Activated CD4-positive, alpha-beta T cell treated with anti-CD3 and anti-CD28 coated beads, Interleukin-2, amount 10 ng/mL, durations not matched to agents 24 days and 14 days (primary cell): ENCODE data around the gene NREP. TPM values are rescaled to one million over a fixed set of nuclear protein-coding genes. Genes with fewer than 3 reads are reported as not detected.
"Not testable (repeated sequence)": the region's sequence is repeated elsewhere in the genome, so short reads cannot be mapped to it uniquely, and the experiment has no call there.

Source experiments
- DNase-seq: peaks from one replicate; pipeline ENCODE4 v3.0.0; 2022
- H3K27ac Mint-ChIP-seq: one replicate; pipeline ENCODE4 v1.8.0; 2022; ENCODE audit warnings: mild to moderate bottlenecking, mixed read lengths
- H3K27me3 Mint-ChIP-seq: one replicate; pipeline ENCODE4 v1.8.0; 2022; ENCODE audit warnings: mixed read lengths
- H3K36me3 Mint-ChIP-seq: one replicate; pipeline ENCODE4 v1.8.0; 2022; ENCODE audit warnings: low read depth, mild to moderate bottlenecking, mixed read lengths
- H3K4me1 Mint-ChIP-seq: one replicate; pipeline ENCODE4 v1.8.0; 2021; ENCODE audit warnings: mixed read lengths
- H3K4me3 Mint-ChIP-seq: one replicate; pipeline ENCODE4 v1.8.0; 2022; ENCODE audit warnings: mild to moderate bottlenecking, moderate library complexity, mixed read lengths
- H3K9me3 Mint-ChIP-seq: one replicate; pipeline ENCODE4 v1.8.0; 2021; ENCODE audit warnings: mixed read lengths
- intact Hi-C: fragments of 100-400 bp; cut with micrococcal nuclease; formaldehyde crosslinking; loops from one replicate; pipeline ENCODE4 v1.15.1; 2023
- total RNA-seq: library from RNA; stranded (reverse); gene quantifications from 2 replicates; pipeline ENCODE4 v1.2.3, GENCODE V29; 2022

The NREP gene
- total RNA-seq, 1 donor from 2014 or later, result 22.2 TPM

DNA sequence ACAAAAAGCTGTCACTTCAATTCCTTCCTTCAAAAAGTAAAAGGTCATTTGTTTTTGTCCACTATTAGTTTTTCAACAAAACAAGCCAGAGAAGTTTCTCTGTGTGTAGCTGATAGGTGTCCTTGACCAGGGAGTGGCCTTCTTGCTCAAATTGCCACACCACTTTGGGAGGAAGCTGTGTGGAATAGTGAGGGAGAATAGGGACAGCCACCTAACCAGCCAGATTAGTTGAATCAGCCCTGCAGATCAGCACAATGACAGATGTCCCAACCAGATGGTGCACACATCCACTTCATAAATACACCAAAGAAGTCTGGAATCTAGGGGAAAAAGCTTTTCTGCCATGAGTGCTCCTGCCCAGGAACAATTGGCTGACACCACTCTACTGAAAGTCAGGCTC lies 37.2 kb downstream of the NREP start:
- H3K27ac Mint-ChIP-seq, result no peak overlapping the region
- no peak overlapping the region for H3K4me3 Mint-ChIP-seq
- intact Hi-C loops, result no loop called here
- H3K9me3 Mint-ChIP-seq, result peaks cover 23% of the 10 kb centered on the region
- no peak for DNase-seq
- H3K4me1 Mint-ChIP-seq, result no peaks in the 10 kb centered on the region
- H3K36me3 Mint-ChIP-seq, result no peaks in the 10 kb centered on the region
- H3K27me3 Mint-ChIP-seq, result peaks cover 12% of the 10 kb centered on the region

DNA sequence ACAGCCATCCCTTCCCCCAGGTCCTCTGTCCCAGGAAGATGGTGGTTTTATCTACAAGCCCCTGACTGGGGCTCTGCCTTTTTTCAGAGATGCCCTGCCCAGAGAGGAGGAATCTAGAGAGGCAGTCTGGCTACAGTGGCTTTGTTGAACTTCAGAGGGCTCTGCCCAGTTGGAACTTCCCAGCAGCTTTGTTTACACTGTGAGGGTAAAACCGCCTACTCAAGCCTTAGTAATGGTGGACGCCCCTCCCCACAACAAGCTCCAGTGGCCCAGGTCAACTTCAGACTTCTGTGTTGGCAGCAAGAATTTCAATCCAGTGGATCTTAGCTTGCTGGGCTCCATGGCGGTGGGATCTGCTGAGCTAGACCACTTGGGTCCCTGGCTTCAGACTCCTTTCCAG lies 40.2 kb downstream of the NREP start:
- Mint-ChIP-seq H3K27me3 (peaks cover 34% of the 10 kb centered on the region), H3K9me3 (peaks cover 49% of the 10 kb centered on the region)
- H3K4me3 Mint-ChIP-seq, H3K36me3 Mint-ChIP-seq, H3K27ac Mint-ChIP-seq, intact Hi-C loops, H3K4me1 Mint-ChIP-seq, DNase-seq: not testable (repeated sequence)

DNA sequence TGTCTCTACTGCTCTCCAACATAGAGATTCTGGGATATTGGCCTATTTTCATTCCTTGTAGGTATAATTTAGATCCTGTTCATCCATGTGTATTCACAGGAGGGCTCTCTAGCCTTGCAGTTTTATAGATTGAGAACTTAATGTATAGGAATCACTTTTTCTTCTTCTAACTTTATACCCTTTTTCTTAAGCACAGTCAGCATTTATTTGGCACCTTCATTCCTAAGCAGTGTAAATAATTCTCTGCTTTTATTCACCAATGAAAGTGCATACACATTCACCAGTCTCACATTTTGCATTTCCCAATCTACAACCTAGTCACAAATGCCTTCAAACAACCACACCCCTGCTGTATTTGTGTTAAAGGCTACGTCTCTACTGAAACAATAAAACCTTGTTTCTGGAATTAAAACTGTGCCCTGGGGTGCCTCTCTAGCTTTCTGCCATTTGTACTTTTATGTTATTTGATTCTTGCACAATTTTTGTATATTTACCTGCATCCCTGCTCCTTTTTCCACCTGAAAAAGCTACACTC lies 49.3 kb downstream of the NREP start:
- peaks cover 21% of the 10 kb centered on the region for H3K27me3 Mint-ChIP-seq
- intact Hi-C loops, result no loop called here
- H3K4me3 Mint-ChIP-seq, result no peak overlapping the region
- no peaks in the 10 kb centered on the region for H3K36me3 Mint-ChIP-seq
- peaks cover 12% of the 10 kb centered on the region for H3K9me3 Mint-ChIP-seq
- H3K27ac Mint-ChIP-seq, result no peak overlapping the region
- H3K4me1 Mint-ChIP-seq, result peaks cover 15% of the 10 kb centered on the region
- DNase-seq, result no peak

DNA sequence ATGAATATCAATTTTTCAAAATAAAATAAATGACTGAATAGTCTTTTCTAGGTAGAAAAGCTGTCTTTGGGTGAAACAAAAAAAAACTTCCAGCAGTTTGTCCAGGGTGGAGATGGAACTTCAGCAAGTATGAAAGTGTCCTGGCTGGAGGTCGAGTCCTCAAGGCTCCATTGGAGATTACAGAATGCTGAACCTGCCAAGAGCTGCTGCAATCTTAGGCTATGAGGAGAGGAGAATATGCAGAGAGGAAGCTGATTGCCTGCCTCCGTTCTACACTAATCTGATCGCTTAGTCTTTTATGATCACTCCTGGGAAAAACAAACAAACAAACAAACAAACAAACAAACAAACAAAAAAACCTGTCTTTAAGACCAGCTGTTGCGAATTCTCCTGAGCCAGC lies 50.6 kb downstream of the NREP start:
- Mint-ChIP-seq H3K36me3 (peaks cover 1% of the 10 kb centered on the region), H3K9me3 (peaks cover 3% of the 10 kb centered on the region), H3K27me3 (peaks cover 14% of the 10 kb centered on the region), H3K27ac (no peak overlapping the region), H3K4me1 (peaks cover 17% of the 10 kb centered on the region), H3K4me3 (no peak overlapping the region)
- intact Hi-C loops, result no loop called here
- DNase-seq, result no peak

DNA sequence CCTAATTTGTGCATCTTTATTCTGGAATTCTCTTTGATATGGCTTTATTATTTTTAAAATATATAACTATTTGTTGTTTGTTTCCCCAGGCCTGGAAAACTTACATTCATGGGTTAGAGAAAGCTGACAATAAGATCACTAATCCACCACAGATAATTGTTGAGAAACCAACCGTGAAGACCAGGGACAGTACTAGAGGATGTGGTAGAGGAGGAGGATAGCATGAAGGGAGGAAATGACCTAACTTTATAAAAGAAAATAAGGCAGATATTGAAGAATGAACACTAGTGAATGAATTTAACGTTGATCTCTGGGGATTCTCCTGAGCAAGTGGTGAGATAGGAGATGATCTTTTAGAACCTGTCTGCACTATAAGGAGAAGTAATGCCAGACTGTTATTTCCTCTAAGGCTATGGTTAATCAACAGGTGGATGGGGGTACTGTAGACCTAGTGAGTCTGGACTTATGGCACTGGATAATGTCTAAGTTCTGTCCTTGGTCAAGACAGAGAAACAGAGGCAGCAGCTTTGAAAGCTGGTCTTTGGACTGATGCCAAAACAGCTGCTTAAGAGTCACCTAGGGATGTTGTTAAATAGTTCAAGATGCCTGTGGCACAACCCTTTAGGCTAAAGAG lies 52.4 kb downstream of the NREP start:
- Mint-ChIP-seq H3K36me3 (peaks cover 1% of the 10 kb centered on the region), H3K9me3 (no peaks in the 10 kb centered on the region), H3K27ac (no peak overlapping the region), H3K27me3 (peaks cover 16% of the 10 kb centered on the region), H3K4me3 (no peak overlapping the region), H3K4me1 (peaks cover 17% of the 10 kb centered on the region)
- DNase-seq, result no peak
- intact Hi-C loops, result loop anchor here (5.0 kb wide), 1 partner anchor 53 kb away; the partner anchor contains the start of gene NREP

DNA sequence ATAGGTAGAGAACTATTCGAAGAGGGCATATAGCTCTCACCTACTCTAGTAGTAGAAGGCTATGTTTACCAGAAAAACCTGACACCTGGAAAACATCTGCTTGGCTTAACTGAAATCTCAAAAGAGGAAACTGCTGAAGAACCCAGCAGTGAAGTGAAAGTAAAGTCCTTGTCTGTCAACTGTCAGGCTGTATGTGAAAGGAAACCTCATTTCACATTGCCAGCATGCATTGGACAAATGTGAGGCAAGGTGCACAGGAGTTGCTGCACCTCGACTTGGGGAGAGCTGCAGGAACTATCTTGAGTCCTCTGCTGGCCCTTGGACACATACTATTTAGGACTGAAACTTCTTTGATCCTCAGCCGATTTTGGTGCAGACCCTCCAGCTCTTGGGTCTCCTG lies 53.3 kb downstream of the NREP start:
- peak overlapping the region; percentile 59 for H3K4me3 Mint-ChIP-seq
- H3K27ac Mint-ChIP-seq, result no peak overlapping the region
- peaks cover 1% of the 10 kb centered on the region for H3K36me3 Mint-ChIP-seq
- intact Hi-C loops, result loop anchor here (5.0 kb wide), 1 partner anchor 54 kb away; the partner anchor contains the start of gene NREP
- peak; percentile 79 for DNase-seq
- peaks cover 12% of the 10 kb centered on the region for H3K27me3 Mint-ChIP-seq
- H3K9me3 Mint-ChIP-seq, result no peaks in the 10 kb centered on the region
- peaks cover 17% of the 10 kb centered on the region for H3K4me1 Mint-ChIP-seq

DNA sequence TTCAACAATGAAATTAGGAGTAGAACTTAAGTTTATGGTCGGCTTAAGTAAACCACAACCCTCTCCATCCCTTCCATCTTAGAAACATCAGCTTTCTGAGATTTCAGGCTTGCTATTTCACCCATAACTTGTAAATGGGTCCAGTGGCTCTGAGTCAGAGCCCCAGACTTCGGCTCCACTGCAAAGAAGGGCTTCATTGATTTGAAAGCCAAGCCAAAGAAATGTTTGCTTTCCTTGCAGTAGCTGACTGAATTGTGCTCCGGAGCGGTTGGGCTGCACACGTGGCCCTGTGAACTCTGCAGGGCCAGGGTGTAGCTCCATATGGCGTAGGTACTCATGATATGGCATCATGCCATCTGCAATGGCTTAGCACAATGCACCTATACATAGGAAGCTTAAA lies 57.0 kb downstream of the NREP start:
- H3K27me3 Mint-ChIP-seq, result peaks cover 4% of the 10 kb centered on the region
- no peak overlapping the region for H3K4me3 Mint-ChIP-seq
- H3K27ac Mint-ChIP-seq, result no peak overlapping the region
- peaks cover 1% of the 10 kb centered on the region for H3K36me3 Mint-ChIP-seq
- DNase-seq, result no peak
- peaks cover 17% of the 10 kb centered on the region for H3K4me1 Mint-ChIP-seq
- no peaks in the 10 kb centered on the region for H3K9me3 Mint-ChIP-seq
- intact Hi-C loops, result loop anchor here (5.0 kb wide), 1 partner anchor 57 kb away; the partner anchor contains the start of gene NREP

DNA sequence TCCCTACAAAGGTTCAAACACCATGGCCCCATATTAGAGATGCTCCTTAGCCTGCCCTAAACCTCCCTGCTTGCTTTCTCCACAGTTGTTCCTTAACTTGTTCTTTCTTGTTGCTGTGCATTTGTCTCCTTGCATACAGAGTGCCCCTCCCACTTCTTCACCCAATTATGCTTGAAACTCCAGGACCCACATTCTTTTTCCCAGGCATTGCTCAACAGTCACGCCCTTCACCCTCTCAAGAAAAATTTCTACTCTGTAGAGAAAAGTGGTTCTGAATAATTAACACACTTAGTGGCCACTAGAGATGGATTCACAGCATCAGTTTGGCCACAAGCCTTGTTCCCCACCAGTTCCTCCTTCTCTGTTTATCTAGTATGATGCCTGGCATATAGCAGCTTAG lies 57.7 kb downstream of the NREP start:
- no peaks in the 10 kb centered on the region for H3K9me3 Mint-ChIP-seq
- peaks cover 13% of the 10 kb centered on the region for H3K4me1 Mint-ChIP-seq
- no peak for DNase-seq
- no peak overlapping the region for H3K27ac Mint-ChIP-seq
- H3K27me3 Mint-ChIP-seq, result peaks cover 11% of the 10 kb centered on the region
- H3K36me3 Mint-ChIP-seq, result peaks cover 1% of the 10 kb centered on the region
- H3K4me3 Mint-ChIP-seq, result no peak overlapping the region
- intact Hi-C loops, result no loop called here

DNA sequence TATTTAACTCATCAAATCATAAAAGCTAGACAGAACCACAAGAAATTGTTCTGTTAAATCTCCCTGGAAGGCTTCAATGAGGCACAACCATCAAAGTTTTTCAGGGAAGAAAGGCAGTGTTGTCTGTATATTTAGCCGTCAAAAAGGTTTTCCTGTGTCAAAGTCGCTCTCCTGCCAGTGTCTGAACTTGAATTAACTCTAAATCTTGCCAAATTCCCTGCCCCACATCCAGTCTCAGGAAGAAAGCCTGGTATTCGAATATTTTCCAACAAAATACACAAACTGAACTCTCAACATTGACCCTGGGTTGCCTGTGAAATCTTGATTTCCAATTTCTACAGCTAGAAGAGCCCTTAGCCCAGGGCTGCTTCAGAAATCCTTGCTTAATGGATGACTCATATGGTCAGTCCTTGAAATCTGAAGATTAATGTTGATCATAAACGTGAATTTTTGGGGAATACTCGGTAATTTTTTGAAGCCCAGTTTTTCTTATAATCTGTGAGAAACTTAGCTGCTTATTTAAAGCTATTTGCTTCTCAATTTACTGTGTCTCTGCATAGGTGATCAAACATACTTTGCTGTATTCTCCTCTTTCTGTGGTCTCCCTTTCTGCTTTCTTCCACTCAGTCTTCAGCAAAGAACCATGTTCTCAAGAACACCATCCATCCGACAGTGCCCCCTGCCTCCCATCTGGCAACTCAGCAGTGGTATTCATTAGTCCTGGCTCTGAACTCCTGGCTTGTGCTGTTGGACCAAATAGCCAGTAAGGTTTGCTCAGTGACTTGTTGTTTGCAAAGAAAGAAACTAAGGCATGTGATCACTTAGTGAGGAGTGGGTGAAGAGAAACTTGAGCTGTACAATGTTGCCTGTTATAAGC lies 58.9 kb downstream of the NREP start:
- intact Hi-C loops, result no loop called here
- peaks cover 4% of the 10 kb centered on the region for H3K4me1 Mint-ChIP-seq
- H3K27me3 Mint-ChIP-seq, result peaks cover 17% of the 10 kb centered on the region
- no peak for DNase-seq
- no peaks in the 10 kb centered on the region for H3K9me3 Mint-ChIP-seq
- H3K4me3 Mint-ChIP-seq, result no peak overlapping the region
- no peak overlapping the region for H3K27ac Mint-ChIP-seq
- H3K36me3 Mint-ChIP-seq, result peaks cover 1% of the 10 kb centered on the region

DNA sequence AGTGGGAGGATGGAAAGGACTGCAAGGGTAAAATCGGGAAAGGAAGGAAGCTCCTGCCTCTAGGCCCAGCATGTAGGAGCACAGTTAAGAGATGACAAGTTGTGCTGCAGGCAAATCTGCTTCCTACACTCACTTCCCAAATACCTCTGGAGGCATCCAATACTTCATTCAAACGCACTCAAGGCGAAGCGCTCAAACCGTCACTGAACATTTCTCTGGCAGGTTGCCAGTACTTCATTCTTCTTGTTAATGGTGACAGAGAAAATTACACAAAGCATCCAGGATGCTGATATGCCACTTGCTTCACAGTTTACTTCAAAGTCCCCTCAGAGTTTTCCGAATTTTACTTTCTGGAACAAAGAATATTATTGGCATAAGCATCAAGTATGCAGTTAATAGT lies 59.8 kb downstream of the NREP start:
- Mint-ChIP-seq H3K36me3 (peaks cover 1% of the 10 kb centered on the region), H3K9me3 (no peaks in the 10 kb centered on the region), H3K27me3 (peaks cover 18% of the 10 kb centered on the region), H3K4me1 (no peaks in the 10 kb centered on the region), H3K27ac (no peak overlapping the region), H3K4me3 (no peak overlapping the region)
- intact Hi-C loops, result no loop called here
- DNase-seq, result no peak

DNA sequence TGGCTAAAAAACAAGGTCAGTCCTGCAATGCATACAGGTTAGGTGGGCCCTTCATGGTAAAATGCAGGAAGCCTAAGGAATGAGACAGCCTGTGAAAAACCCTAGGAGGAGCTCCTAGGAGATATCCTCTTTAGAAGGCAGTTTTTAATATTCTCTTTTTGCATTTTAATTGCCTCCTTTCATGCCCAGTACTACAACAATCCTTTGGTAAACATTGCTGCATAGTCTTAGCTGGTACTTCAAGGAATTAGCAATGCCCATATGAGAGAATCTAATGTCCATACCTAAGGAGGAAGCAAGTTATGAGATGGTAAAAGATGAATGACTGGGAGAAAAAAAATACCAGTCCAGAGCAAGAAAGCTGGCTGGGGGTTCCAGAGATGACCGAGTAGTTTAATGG lies 61.0 kb downstream of the NREP start:
- peaks cover 5% of the 10 kb centered on the region for H3K9me3 Mint-ChIP-seq
- H3K27ac Mint-ChIP-seq, result no peak overlapping the region
- peaks cover 17% of the 10 kb centered on the region for H3K27me3 Mint-ChIP-seq
- no peaks in the 10 kb centered on the region for H3K36me3 Mint-ChIP-seq
- DNase-seq, result no peak
- no peak overlapping the region for H3K4me3 Mint-ChIP-seq
- intact Hi-C loops, result no loop called here
- peaks cover 5% of the 10 kb centered on the region for H3K4me1 Mint-ChIP-seq

DNA sequence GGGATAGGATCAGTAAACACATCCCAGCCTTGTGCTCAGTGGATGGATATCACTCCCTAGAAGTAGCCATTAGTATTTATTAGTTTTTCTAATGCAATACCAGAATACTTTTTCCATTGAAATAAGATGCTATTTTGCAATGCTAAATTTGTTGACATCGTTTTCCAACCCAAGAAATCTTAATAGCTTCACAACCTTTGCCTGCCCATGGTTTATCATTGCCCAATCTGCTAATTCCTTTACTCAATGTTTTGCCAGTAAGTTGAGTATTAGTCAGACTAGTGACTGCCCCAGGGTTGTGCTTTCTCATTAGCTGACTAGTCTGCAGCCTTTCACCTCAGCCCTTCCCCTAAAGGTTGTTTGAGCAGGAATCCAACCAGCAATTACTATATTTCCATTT lies 62.9 kb downstream of the NREP start:
- Mint-ChIP-seq H3K9me3 (peaks cover 5% of the 10 kb centered on the region), H3K4me3 (no peak overlapping the region), H3K4me1 (peaks cover 5% of the 10 kb centered on the region), H3K36me3 (no peaks in the 10 kb centered on the region), H3K27me3 (peaks cover 17% of the 10 kb centered on the region), H3K27ac (no peak overlapping the region)
- intact Hi-C loops, result no loop called here
- no peak for DNase-seq

DNA sequence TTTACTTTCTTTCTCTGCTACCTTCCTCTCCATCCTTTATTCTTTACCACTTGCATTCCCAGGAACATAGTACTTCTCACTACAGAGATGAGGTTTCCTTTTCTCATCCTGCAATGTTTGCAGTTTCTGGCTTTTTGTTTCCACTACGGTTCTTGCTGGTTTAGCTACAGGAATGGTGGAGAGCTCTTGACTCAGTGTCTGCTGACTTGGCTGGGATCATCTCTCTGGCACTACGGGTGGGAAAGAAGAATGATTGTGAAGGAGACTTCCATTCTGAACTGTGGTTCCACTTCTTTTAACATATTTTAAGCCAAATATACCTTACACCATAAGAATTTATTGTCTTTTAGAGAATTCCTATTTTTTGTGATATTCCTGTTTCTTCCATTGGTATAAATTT lies 65.1 kb downstream of the NREP start:
- H3K27ac Mint-ChIP-seq, result no peak overlapping the region
- no peak overlapping the region for H3K4me3 Mint-ChIP-seq
- H3K36me3 Mint-ChIP-seq, result no peaks in the 10 kb centered on the region
- H3K27me3 Mint-ChIP-seq, result peaks cover 14% of the 10 kb centered on the region
- H3K4me1 Mint-ChIP-seq, result peaks cover 5% of the 10 kb centered on the region
- peaks cover 5% of the 10 kb centered on the region for H3K9me3 Mint-ChIP-seq
- intact Hi-C loops, result no loop called here
- no peak for DNase-seq

DNA sequence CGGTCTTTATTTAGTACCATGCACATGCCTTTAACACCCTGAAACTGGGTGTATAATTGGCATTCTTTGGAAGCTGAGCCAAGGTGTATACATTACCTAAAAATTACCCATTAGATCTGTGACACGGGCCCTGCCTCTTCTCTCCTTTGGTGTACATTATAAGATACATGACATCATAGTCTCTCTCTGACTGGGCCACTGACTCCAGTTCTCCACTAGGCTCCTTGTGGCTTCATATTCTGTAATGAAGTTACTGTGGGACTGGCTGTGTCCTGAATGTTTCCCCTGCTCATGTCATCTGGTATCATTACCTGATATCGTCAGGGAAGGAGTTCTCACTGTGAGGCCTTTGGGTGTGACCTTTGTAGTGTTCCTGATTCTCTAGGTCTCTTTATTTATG lies 65.5 kb downstream of the NREP start:
- Mint-ChIP-seq H3K36me3 (no peaks in the 10 kb centered on the region), H3K4me3 (no peak overlapping the region), H3K9me3 (peaks cover 5% of the 10 kb centered on the region), H3K27ac (no peak overlapping the region), H3K27me3 (peaks cover 14% of the 10 kb centered on the region), H3K4me1 (peaks cover 5% of the 10 kb centered on the region)
- intact Hi-C loops, result no loop called here
- DNase-seq, result no peak
